Stimulated activated CD4-positive, alpha-beta T cell treated with anti-CD3 and anti-CD28 coated beads, Interleukin-12 subunit alpha, Interleukin-12 subunit beta, amount 100 ng/mL, for 4 hours (primary cell): ENCODE measurements around the gene CASK.
"Not testable (repeated sequence)": the region's sequence is repeated elsewhere in the genome, so short reads cannot be mapped to it uniquely, and the experiment has no call there.

Experiments used
- DNase-seq: peaks from one replicate; pipeline ENCODE4 v3.0.0-alpha.2; 2020

The CASK gene

DNA sequence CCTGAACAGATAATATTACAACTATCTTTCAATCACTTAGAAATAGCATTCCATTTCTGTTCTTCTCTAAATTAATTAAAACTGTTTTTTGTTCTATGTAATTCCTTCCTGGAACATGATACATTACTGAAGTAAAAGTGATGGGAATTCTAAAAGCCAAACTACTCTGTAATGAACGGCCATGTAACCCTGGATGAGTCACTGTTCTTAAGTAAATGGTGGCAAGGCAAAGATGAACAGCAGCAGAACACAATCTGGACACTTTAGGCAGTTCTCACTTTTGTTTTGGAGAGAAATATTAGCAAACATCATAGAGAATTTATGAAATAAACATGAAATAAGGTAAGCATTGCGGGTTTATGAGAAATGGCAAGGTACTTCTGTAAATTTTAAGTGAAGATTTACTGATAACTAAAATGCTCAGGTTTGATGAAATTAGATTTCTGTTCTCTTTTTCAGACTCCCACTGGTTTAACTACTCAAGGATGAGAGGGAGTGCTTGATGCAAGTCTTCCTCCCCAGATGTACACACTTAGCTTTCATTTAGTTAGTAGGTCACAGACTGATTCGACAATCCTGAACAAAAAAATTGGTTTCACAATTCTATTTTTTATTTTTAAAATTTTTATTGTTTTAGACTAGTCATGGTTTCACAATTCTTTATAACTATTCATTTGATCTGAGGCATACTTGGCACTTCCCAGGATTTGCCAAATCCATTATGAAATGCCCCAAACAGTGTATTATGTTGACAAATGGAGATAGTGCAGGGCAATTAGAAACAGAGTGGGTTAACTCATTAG, 200.3 kb downstream of the CASK start:
- DNase-seq, result no peak

DNA sequence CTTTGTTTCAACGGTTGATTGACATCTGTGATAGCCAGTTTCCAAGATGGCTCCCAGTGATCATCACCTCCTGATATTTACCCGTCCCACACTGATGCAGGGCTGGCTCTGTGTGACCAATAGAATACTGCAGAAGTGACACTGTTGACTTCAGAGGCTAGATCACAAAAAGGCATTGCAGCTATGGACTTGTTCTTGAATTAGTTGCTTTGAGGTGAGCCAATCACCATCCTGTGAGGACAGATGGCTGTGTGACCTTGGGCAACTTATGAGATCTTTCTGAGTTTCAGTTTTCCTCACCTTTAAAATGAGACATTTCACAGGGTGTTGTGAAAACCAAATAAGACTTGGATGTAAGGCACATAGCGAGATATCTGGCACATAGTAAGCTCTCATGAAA, 201.1 kb downstream of the CASK start:
- DNase-seq, result no peak

- no peak for DNase-seq
Measured at GRCh38 chrX:41721590-41721989, 201.8 kb downstream of the CASK start.

DNA sequence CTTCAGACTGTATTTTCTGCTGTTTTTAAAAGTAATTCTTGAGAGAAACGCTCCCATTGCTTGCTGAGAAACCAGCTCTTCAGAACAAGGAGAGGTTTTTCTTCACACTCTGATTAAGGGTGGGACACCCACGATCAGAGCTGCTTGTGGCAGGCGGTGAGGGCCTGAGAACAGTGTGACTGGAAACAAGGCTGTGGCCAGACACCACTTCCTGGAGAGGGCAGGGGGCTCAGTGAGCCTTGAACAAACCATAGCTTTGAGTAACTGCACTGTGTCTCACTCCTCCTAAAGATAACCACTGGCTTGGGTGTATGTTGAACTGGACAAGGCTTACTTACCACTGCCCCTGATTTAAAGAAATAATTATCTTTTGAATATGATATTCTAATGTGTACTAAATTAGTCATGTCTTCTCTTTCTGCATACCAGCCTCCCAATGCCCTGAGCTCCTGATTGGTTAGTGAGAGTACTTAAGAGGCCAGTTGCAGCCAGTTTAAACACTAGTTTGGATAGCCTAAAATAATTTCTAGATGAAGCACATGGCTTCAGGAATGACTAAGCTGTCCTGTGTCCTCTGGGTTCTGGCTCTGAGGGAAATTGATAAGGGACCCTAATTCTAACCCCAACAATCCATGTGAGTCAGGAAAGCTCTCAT, 203.1 kb downstream of the CASK start:
- DNase-seq, result no peak

DNA sequence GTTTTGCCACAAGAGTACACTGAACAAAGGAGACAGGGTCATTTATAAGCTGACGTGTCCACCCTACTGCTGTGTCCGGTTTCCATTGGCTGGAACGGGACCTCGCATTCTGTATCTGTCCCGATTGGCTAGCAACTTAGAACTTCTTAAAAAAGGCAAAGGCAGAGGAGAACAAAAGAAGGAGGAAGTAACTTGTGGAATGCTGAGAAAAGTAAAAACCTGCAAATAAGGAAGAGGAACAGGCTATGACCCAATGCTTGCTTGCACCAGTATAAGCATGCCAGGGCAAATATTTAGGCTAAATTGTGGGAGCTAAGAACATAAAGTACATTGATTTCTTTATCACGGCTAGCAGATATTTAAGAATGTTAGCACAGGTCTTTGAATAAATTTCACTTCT, 203.7 kb downstream of the CASK start:
- DNase-seq, result not testable (repeated sequence)

DNA sequence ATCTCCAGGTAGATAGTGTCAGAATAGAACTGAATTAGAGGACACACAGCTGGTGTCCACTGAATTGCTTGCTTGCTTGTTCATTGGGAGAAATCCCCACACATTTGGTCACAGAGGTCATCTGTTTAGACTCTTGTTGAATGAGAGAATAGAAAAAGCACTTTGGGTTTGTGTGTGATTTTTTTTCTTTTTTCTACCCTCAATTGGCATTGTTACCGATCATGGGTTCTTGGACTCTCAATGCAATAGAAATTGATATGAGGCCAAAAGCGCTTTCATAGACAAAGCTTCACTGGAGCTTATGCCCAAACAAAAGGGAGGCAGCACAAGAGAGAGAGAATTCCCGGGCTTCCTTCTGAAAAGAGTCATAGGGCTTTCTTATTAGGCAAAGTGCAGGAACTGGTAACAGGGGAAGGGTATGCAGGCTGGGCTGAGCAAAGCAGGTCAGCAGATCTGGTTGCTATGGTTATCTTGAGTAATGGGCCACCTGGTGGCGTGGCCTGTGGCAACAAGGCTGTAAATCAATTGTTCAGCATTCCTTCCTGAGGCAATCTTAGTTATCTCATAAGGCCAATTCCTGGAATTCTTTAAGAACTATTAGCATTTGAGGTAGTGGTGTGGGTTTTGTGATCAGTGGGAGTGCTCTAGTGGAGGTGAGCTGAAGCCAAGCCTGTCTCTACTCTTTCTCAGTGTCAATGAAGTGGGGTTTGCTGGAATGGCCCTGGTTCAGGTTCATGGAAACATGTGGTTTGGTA, 204.7 kb downstream of the CASK start:
- no peak for DNase-seq

- no peak for DNase-seq
Measured at GRCh38 chrX:41716767-41717473, 206.4 kb downstream of the CASK start.

DNA sequence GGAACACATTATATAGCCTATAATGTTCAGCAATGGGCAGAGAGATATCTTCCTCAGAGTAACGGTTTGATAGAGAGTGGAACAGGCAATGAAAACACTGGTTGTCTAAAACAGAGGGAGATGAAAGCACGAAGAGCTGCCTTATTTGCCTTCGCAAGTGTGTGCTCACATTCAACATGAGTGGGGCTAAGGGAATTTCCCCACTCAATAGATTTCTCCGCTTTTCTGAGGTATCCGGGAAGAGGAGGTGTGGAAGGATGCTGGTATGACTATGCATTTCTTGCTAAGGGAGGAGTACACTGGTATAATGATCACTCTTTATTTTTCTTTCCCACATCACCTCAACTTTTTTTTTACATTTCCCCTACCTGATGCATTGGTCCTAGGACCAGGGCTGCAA, 207.1 kb downstream of the CASK start:
- no peak for DNase-seq

DNA sequence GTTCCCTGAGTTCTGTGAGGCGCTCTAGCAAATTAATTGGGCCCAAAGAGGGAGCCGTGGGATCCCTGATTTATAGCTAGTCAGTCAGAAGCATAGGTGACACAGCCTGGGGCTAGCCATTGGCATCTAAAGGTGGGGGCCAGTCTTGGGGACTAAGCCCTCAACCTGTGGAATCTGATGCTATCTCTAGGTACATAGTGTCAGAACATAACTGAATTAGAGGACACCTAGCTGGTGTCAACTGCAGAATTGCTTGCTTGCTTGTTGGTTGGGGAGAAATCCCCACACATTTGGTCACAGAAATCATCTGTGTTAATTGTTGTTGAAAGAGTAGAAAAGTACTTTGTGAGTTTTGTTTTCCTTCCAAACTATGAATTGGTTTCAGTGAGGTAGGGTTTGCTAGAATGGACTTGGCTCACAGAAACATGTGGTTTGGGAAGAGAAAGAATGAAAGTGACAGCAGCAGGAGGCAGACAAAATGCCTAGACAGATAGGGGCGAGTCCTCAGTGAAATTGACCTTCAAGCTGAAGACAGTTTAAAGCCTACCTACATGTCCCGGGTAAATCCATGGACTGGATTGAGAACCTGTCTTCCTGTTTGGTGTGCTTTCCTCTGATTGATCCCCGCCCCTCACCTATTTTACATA, 212.2 kb downstream of the CASK start:
- no peak for DNase-seq

DNA sequence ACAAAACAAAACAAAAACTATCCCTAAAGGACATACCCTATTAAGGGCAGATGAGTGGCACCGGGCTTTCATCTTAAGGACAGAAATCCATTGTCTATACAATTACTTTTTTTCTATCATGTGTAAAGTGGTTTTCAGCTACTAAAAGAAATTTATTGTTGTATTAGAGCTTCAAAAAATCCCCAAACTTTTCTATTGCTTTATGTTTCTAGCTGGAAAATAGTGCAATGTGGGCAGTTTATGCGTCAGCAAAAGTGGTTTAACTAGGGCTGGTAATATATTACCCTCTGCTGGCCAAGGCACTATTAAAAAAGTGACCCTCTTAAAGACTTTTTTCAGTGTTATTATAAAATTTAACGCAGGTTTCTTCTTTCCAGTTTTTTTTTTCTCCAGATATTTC, 214.9 kb downstream of the CASK start:
- no peak for DNase-seq

GRCh38 chrX:41707218-41707617, 216.1 kb downstream of the CASK start:
- no peak for DNase-seq

DNA sequence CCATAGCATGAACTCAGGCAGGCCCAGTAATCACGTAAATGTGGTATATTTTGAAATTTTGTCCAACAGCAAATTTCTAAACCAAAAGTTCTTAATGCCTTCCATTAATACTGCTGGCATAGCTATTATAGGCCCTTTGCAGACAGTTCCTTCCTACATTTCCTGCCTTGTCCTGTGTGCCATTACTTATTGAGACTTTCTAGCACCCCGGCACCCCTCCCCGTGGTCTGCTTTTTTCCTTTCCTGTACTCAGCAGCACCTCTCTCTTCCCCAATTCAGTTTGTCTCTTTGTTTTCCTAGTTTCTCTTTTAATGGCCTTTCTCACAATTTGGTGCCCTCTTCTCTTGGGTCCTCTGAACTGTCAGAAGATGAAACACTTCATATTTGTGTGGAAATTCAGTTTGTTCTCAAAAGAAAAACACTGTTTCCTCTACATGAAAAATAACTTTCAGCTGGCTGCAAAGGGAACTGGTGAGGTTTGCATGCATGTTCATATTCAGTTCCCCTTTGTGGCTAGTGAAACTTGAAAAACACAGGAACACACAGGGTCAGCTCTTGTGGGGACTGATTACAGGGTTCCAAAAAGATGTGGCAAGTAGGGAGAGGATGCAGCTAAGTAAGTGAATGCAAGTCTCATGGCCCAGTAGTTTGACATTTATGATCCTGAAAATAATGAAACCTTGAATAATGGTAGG, 217.5 kb downstream of the CASK start:
- no peak for DNase-seq

- no peak for DNase-seq
Measured at GRCh38 chrX:41705042-41705441, 218.3 kb downstream of the CASK start.

GRCh38 chrX:41703574-41704029, 219.8 kb downstream of the CASK start:
- no peak for DNase-seq

- no peak for DNase-seq
Measured at GRCh38 chrX:41695426-41695825, 227.9 kb downstream of the CASK start.

GRCh38 chrX:41693024-41693423, 230.3 kb downstream of the CASK start:
- DNase-seq, result no peak

DNA sequence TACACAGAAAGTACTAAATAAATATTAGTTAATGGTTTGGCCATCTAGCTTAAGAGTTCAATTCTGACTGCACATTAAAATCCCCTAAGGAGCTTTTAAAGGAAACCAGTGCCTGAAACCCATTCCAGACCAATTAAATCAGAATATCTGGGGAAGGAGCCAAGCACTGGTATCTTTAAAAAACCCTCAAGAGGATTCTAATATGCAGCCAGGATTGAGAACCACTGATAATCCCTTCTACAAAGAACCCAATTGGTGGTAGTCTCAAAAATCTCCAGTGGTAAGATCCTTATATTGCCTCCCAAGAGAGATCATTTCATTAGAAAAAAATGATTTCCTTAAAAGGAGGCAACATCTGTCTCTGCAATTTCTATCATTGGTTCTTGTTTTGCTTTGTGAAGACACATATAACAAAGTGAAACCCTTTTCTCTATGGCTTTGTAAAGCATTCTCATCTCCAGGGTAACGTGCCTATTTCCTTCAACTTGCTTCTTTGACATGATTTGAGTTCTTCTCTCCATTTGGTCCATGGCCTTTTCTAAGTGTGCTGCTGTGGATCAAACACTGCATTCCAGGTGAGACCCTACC, 231.1 kb downstream of the CASK start:
- DNase-seq, result no peak

- DNase-seq, result no peak
Measured at GRCh38 chrX:41689711-41690110, 233.6 kb downstream of the CASK start.

DNA sequence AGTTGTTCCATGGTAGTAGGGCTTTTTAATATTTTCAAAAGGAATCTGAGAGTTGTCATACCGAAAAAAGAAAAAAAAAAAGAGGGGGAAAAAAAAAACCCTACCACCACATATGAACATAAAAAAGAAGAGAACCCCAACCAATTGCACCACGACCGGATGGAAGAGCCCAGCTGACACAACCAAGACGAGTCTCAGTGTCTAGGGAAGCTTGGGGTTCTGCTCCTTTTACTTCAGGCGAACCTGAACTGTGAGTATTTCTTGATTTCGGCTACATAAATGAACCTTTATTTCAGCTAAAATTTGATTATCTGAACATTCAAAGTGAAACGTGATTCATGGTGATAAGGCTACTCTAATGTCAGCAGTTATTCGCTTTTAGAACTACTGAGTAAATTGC, 234.5 kb downstream of the CASK start, which contains the start of gene GPR34:
Gene GPR34, plus strand, starts transcription at position 139 of the 400 bp plus-strand sequence. CDS start 6,661 bp downstream, outside the sequence.
- DNase-seq, result no peak

DNA sequence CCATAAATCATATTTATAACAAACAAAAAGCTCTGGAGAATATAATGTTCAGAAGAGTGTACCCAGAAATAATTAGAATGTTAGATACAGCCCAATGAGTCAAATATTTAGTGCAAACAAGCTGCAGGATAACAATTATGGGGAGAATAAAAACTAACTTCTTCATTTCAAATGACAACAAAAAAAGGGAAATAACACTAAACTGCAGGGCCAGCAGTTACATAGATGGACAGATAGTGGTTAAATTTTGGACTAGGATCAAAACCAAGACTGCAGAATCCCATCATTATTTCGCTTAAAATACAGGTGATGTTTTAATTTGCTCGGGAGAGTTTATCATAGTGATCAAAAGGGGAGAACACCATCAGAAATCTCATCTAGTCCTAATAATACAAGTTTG, 235.2 kb downstream of the CASK start:
- no peak for DNase-seq

DNA sequence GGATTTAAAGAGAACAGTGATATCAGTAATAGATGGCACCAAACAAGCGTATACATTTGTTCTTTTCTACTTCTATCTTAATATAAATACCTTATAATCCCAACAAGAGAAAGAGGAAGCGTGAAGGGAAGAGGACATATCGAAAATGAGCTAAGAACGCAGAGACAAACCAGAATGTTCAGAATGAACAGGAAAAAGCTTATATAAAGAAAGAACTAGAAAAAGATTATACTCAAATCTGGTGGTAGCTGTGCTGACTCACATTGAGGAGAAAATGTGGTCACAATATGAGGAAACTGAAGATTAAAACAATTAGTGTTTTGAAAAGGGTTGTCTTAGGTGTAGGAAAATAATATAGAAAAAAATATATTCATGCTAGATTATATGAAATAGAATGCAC, 236.6 kb downstream of the CASK start:
- no peak for DNase-seq
